VCaP (cell line): ENCODE measurements around the gene C1orf116.
A peak's percentile ranks its signal among the peaks of the same experiment; 100 is the strongest.

Experiments
- H3K27ac ChIP-seq: fragments of 450-650 bp; 2 replicates; pipeline ENCODE4 v1.5.1; 2017
- CTCF ChIP-seq: fragments of 450-650 bp; conservative IDR thresholded peaks from 2 replicates; pipeline ENCODE4 v1.5.1; 2017; ENCODE audit warnings: mild to moderate bottlenecking, moderate library complexity

Gene C1orf116

GRCh38 chr1:207076181-207076955, 43.8 kb upstream of the C1orf116 start:
- peak overlapping the region; percentile 14; the same call in 1 of the 2 replicates for H3K27ac ChIP-seq
- no peak for TF ChIP-seq CTCF

GRCh38 chr1:207073906-207074820, 41.6 kb upstream of the C1orf116 start:
- no peak overlapping the region for H3K27ac ChIP-seq

GRCh38 chr1:207072233-207072632, 39.7 kb upstream of the C1orf116 start:
- TF ChIP-seq CTCF, result no peak

More at GRCh38 chr1:207073906-207074820, 41.6 kb upstream of the C1orf116 start:
- TF ChIP-seq CTCF, result no peak

GRCh38 chr1:207071426-207071825, 38.9 kb upstream of the C1orf116 start:
- TF ChIP-seq CTCF, result no peak
- H3K27ac ChIP-seq, result no peak overlapping the region

More at GRCh38 chr1:207072233-207072632, 39.7 kb upstream of the C1orf116 start:
- H3K27ac ChIP-seq, result no peak overlapping the region

GRCh38 chr1:207070811-207071210, 38.3 kb upstream of the C1orf116 start:
- no peak overlapping the region for H3K27ac ChIP-seq
- no peak for TF ChIP-seq CTCF

- no peak for TF ChIP-seq CTCF
- no peak overlapping the region for H3K27ac ChIP-seq
Observed at GRCh38 chr1:207069858-207070506, 37.4 kb upstream of the C1orf116 start.

GRCh38 chr1:207069061-207069460, 36.5 kb upstream of the C1orf116 start:
- no peak overlapping the region for H3K27ac ChIP-seq
- no peak for TF ChIP-seq CTCF
